GDM1 (cell line): ENCODE data around the gene BCO1.

Experiments
- DNase-seq: peaks from one replicate; lab custom pipeline; 2025; lab: John Stamatoyannopoulos, UW

Gene BCO1

DNA sequence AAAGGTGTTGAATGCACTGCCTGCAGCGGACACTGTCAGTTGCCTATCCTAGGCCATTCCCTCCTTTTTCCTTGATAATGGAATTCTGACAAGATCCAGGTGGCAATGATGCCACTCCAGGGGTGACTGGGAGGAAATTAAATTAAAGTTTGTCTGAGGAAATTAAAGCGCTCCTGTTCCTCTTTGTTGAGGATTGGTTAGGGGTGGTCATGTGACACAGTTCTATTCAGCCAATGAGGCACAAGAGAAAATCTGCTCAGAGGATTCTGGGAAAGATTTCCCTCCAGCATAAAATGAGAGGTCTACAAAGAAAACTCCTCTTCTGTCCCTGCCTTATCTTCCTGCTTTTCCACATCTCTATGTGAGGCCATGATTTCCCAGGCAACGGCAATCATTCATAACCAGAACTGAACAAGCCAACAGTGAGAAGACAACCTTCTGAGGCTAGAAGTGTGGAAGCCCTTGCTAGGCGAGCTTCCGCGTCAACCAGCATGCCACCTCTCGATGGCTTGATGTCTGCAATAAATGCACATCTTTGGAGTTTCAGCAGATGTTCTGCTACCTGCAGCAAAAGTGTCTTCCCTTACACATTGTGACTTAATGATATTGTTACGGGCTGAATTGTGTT, 5.6 kb upstream of the BCO1 start:
- no peak for DNase-seq

DNA sequence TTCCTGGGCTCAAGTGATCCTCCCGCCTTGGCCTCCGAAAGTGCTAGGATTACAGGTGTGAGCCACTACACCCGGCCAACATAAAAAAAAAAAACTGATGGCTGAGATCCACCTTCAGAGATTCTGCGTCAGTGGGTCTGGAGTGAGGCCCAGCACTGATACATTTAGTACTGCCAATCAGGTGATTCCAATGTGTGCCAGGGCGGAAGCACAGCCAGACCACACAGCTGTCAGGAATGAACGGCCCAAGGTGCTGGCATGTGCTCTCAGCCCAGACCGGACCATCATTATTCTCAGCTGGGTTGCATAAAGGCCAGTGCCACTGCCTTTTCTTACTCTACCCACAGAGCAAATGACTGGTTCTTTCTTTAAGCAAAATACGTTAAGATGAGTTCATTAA, 1.2 kb upstream of the BCO1 start:
- no peak for DNase-seq

DNA sequence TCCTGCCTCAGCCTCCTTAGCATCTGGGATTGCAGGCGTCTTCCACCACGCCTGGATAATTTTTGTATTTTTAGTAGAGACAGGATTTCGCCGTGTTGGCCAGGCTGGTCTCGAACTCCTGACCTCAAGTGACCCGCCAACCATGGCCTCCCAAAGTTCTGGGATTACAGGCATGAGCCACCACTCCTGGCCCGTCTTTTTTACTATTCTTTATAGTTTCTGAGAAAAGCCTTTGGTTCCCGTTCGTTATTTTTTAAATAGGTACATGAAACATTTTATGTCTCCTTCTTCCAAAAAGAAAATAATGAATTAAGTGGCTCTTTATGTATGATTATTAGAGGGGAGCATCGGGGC, 570 bp upstream of the BCO1 start:
- no peak for DNase-seq

DNA sequence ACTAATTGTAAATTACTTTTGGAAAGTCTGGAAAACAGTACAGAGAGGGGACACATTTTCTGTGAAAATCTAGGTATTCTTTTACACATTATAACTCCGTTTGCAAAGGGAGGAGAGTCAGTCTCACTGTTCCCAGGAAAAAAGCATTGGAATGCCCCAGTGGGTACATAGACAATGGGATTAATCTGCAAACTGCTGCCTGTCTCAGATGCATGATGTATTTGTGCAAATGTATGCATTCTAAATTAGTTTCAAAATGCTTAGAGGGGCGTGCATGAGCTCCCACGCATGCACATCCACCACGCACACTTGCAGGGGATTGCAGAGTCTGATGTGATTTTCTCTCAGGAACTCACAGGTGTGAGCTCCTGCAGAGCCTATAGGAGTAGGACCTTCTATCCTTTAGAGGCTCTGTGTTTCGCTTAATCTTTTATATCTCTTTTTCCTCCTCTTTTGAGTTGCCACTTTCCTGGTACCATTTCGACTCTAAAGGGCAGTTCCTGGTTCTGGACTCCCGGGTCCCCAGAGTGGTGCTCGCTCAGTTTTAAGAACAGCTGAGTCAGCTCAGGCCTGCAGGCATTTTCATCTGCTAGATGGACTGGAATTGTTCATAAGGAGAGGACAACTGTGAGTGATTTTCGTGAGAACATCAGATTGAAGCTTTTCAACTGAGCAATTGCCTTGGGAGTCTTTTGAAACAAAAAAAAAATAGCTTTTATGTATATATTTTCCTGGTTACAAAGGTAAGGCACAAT, 1.1 kb downstream of the BCO1 start:
- no peak for DNase-seq

DNA sequence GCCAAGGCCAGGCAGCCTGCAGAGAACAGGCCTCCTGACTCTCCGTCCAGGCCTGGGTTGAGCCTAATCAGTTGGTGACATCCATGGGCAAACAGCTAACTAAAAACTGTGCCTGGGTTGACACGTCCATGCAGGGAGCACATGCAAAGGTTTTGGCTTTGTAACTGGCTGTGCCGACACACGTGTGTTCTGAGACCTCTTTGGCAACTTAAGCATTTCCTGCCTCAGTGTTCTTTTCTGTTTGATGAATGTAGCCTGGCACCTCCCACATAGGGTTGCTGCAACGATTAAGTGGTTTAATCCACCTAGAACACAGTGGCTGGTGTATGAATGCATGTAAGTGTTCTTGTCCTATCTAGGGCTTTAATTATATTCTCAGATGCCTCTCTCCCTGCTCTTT, 3.2 kb downstream of the BCO1 start:
- DNase-seq: no peak

DNA sequence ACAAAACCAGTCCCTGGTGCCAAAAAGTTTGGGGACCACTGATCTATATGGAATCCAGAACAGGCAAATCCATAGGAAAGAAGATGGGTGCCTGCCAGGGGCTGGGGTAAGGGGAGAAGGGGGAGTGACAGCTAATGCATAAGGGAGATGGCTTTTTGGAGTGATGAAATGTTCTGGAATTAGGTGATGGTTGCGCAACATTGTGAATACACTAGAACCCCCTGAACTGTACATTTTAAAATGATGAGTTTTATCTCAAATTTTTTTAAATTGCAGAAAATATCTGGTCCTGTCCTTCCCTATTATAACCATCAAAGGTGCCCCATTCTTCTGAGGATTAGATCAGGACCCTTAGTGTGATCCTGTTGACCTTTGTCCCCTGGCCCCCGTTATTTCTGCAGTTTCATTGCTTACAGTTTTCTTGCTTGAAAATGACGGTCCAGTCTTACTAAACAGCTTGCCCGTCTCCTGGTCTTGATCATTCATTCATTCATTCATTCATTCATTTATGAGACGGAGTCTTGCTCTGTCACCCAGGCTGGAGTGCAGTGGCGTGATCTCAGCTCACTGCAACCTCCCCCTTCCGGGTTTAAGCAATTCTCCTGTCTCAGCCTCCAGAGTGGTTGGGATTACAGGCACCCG, 4.6 kb downstream of the BCO1 start:
- no peak for DNase-seq

DNA sequence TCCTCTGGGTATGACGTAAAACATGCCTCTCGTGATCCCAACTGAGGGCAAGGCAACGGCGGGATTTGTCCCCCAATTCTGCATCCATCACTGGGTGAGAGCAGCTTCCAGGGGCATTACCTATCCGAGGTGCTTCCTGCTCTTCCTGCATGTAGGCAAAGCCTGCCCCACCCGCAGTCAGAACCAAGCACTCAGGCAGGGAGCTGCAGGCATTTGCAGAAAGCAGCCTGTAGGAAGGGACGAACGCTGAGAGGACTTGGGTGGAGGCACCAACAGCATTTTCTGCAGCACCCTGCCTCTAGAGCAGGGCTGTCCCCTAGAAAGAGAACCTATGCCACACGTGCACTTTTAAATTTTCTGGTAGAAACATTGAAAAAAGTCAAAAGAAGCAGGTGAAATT, 5.5 kb downstream of the BCO1 start:
- no peak for DNase-seq

DNA sequence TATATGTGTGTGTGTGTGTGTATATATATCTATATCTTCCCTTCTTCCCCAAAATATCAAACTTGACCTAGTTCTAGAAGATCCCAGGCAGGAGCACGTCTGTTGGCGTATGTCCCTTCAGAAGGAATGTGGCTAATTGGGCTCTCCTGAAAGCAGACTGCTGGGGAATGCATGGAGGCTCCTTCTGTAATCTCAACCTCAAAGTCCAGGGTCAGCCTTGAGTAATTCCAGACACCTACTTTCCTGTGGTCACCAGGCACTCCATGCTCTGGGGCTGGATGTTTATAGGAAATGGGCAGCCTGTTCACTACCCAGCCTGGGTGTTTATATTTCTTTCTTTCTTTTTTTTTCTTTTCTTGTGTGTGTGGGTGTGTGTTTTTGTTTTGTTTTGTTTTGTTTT, 13.4 kb downstream of the BCO1 start:
- no peak for DNase-seq

DNA sequence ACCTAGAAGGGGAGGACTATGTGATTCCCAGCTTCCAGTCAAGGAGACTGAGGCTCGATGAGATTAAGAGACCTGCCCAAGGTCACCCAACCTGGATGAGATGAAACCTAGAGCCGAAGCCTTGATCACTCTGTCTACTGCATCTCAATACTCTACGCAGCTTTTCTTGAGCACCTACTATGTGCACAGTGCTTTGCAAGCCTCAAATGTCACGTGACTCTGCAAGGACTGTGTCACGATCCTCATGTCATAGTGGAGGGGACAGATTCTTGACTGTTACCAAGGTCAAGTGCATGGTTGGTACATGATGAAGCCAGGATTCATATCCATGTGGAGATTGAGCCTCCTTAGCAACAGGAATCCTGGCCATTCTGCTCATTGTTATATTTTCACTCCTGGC, 14.7 kb downstream of the BCO1 start:
- DNase-seq: no peak

DNA sequence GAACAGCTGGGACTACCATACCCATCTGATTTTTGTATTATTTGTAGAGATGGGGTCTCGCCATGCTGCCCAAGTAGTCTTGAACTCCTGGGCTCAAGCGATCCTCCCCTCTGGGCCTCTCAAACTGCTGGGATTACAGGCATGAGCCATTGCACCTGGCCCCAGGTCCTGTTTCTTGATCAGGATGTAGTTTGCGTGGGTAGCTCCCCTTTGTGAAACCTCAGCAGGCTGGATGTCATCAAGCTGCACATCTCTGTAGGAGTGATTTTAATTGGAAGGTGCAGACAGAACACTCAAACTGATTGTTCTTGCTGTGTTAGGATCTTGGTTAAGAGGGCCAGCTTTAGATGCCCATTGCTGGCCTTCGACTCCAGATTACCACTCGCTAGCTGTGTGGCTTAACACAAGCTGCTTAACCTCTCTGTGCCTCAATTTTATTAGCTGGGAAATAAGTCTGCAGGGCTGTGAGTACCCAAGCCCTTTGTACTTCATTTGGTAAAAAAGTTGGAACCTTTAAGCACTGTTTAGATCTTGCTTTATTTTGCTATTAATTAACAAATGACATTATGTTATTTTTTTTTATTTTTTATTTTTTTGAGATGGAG, 16.5 kb downstream of the BCO1 start:
- DNase-seq: no peak

DNA sequence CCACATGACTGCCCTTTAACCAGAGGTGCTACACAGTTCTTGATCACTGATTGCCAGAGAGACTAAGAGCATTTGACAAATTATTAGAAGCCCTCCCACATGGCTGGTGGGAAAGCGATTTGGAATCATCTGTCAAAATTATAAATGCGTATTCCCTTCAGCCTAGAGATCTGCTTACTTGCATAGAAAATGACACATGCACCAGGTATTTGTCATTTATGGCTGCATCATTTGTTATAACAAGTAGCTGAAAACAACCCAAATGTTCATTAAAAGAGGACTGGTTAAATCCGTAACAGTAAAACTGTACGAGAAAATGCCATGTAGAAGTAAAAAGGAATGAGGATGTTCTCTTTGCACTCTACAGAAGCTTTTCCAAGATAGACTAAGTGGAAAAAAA, 21.4 kb downstream of the BCO1 start:
- DNase-seq: no peak

DNA sequence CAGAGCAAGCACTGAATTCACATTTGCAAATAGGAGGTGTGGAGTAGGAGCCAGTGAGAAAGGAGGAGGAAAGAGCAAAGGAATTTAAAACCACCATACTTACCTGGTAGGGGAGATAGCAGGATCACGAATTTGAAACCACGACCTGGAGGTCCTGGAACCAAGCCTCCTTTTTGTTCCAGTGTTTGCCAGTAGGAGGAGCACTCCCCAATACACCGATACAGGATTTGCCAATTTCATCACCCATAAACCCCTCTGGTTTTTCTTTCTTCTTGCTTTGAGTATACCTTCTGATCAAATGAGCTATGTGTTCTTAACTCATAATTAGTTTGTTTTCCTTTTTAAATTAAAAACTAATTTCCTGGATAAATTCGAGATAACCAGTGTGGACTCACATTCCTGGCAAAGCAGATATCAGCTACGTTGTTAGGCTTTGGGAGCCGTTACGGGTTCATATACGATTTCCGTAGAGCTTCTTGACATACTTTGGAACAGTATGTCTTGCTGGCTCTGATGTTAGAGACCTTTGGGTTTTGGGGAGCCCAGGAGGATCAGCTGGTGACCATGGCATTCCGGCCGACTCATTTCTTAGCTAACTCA, 22.7 kb downstream of the BCO1 start:
- DNase-seq: no peak

DNA sequence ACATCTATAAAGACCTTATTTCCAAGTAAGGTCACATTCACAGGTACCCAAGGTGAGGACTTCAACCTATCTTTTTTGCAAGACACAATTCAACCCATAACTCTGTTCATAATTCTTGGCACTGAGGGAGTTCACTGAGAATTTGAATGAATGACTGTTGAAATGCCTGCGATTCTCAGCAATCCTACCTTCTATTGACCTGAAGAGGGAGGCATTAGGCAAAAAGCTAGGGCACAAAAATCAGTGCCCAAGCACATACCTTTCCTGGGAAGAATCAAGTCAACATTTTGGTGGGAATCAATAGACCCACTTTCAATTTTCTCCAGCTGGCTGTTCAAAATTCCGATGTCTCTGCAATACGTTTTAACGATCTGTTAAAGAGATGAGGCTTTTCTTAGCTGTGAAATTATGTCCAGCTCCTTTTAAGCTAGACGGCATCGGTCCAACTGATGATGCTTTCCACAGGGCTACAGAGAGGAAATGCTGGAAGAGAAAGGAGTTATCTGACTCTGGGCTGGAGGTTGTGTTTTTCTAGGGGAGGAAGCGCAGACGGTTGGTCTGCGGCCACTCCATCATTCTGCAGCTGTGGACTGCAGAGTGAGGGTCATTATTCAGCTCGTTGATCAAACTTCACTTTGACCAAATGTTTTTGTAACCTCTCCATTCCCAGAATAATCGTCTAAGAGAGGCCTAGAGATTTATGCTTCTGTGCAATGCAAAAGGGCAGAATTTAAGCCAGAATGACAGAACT, 25.2 kb downstream of the BCO1 start:
- DNase-seq: no peak

DNA sequence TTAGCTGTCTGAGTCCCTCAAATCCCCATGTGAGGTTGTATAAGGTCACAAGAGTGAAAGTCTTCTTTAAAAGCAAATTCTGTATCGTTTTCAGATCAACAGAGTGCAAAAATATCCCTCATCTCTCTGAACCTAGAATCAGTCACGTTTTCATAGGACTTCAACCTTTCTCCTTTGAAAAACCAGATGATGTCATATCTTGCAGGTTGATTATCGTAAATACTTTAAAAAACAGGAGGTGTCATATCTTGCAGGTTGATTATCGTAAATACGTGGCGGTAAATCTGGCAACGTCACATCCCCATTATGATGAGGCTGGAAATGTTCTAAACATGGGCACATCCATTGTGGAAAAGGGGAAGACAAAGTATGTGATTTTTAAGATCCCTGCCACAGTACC, 25.9 kb downstream of the BCO1 start:
- DNase-seq: no peak

DNA sequence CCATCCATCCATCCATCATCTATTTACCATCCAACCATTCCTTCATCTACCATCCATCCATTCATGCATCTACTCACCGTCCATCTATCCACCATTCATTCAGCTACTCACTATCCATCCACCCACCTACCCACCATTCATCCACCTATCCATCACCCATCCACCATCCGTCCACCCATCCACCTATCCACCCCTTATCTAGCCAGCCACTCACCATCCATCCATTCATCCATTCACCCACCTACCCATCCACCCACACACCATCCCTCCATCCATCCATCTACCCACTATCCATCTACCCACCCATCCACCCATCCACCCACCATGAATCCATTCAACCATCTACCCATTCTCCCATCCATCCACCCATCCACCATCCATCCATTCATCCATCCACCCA, 26.6 kb downstream of the BCO1 start:
- DNase-seq: no peak

DNA sequence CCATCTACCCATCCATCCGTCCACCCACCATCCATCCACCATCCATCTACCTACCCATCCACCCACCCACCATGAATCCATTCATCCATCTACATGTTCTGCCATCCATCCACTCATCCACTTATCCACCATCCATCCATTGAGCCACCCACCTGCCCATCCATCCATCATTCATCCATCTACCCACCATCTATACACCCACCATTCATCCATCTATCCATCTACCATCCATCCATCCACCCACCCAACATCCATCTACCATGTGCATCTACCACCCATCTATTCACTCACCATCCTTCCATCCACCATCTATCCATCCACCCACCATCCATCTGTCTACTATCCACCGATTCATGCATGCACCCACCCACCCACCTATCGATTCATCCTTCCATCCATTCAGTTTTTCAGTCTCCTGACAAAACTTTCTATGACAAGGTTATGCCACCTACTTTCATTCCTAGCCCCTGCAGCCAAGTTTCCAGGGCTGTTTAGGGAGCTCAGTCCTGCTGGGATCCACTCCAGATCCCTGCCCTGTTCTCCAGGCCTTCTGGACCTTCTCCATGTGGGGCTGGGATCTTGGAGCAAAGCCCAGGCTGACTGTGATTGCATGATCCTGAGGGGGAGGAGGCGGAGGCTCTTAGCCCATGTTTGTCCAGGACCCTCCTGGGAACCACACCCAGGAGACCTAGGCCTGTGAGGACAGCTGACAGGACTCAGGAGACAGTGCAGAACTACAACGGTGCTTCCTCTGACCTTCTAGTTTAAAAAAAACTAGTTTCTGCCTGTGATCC, 27.4 kb downstream of the BCO1 start:
- DNase-seq: no peak

DNA sequence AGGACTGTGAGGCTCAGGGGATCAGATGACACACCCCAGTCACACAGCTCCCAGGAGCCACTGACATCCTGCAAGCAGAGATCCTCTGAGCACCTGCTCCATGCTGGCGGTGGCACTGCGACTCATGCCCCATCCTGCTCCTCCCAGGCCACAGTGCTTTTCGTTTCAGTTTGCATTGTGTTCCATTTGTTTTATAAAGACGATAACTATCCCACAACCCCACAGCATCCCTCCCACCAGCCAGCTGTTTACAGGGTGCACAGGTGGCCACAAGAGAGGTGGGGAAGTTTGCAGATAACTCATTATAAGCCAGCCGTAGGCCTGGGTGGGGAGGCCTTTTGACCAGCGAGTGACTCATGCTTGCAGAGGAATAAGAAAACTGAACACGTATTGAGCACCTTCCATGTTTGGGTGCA, 28.2 kb downstream of the BCO1 start:
- DNase-seq: no peak

DNA sequence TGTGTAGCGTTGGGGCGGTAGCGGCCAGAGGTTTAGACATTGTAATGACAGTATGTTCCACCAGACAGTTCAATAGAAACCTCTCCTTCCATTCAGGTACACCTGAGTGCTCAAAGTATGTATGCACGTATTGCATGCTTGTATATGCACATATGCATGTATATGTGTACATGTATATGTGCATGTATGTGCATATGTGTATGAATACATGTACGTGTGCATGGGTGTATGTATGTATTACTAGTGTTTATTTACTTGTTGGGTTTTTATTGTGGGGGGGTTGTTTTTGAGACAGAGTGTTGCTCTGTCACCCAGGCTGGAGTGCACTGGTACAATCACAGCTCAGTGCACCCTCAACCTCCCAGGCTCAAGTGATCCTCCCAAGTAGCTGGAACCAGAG, 30.0 kb downstream of the BCO1 start:
- DNase-seq: no peak

DNA sequence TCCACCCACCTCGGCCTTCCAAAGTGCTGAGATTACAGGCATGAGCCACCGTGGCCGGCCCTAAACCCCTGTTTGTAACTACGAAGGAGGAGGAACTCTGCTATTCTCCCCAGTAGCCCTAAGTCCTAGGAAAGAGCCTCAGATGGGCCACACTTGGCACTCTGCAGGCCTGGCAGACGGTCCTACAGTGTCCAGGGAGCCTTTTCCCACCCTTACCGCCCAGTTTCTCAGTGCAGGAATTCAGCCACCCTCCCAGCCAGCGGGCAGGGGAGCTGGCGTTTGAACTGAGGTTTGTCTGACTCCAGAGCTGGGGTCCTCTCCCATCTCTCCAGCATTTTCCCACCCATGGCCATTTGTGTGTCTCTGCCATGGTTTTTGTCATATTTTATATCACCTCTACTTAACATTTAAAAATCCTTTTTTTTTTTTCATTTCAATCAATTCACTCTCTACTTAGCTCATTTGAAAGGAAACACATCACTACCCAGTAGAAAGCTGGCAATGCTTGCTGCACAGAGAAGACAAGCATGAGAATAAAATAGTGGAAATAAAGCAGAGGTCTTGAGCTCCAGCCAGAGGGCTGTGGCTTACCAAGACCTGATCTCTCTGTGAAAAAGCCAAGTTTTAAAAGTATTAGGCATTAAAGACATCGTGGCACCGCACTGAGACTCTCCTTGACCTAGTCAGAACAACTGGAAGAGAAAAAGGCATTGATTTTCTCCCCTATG, 34.9 kb downstream of the BCO1 start:
- no peak for DNase-seq

DNA sequence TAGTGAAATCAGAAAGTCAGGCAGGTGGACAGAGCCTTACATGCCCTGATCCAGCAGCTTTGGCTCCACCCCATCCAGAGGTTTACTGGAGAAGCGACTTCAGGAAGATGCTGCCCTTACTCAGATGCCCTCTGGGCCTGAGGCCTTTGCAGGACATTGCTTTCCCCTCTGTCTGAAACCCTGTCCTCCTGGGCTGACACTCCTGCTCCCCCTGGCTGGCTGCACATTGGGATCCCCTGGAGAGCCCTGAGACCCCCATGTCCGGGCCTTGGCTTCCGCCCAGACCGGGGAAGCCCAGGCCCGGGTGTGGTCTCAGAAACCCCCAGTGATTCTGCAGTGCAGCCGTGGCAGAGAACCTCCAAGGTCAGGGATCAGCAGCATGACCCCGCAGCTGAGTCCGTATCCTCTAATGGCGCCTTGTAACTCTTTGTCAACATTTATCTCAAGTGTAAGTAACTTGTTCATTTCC, 36.6 kb downstream of the BCO1 start:
- DNase-seq: no peak
